BLaER1 (cell line): ENCODE data around the gene POLR2F.
"Not testable (repeated sequence)": the region's sequence is repeated elsewhere in the genome, so short reads cannot be mapped to it uniquely, and the experiment has no call there.

Source experiments
- H3K27ac ChIP-seq: shearing (Covaris generic); formaldehyde crosslinking; 2 replicates; pipeline ENCODE4 v1.8.1; 2022
- H3K27me3 ChIP-seq: shearing (Covaris generic); formaldehyde crosslinking; 2 replicates; pipeline ENCODE4 v1.8.1; 2022
- H3K36me3 ChIP-seq: shearing (Covaris generic); formaldehyde crosslinking; 2 replicates; pipeline ENCODE4 v1.8.1; 2022
- H3K4me1 ChIP-seq: shearing (Covaris generic); formaldehyde crosslinking; 2 replicates; pipeline ENCODE4 v1.8.1; 2022
- H3K4me2 ChIP-seq: shearing (Covaris generic); formaldehyde crosslinking; 2 replicates; pipeline ENCODE4 v1.8.1; 2022
- H3K4me3 ChIP-seq: shearing (Covaris generic); formaldehyde crosslinking; 2 replicates; pipeline ENCODE4 v1.8.1; 2022
- H3K9ac ChIP-seq: shearing (Covaris generic); formaldehyde crosslinking; 2 replicates; pipeline ENCODE4 v1.8.1; 2022
- H3K9me3 ChIP-seq: shearing (Covaris generic); formaldehyde crosslinking; 2 replicates; pipeline ENCODE4 v1.8.1; 2022
- H4K20me1 ChIP-seq: shearing (Covaris generic); formaldehyde crosslinking; 2 replicates; pipeline ENCODE4 v1.8.1; 2022
- Cebpa-rat ChIP-seq: shearing (Covaris generic); IDR thresholded peaks from 2 replicates; pipeline ENCODE4 v1.8.1; 2022

Gene POLR2F

GRCh38 chr22:37951305-37951704 is 2.2 kb upstream of the POLR2F start:
- no peak for TF ChIP-seq Cebpa-rat
- no peak overlapping the region for H3K9ac ChIP-seq
- no peak overlapping the region for H3K27ac ChIP-seq
- peaks cover 9% of the 10 kb centered on the region; the same call in 1 of the 2 replicates for H4K20me1 ChIP-seq
- no peak overlapping the region for H3K4me2 ChIP-seq
- H3K36me3 ChIP-seq, result peaks cover 8% of the 10 kb centered on the region
- peaks cover 24% of the 10 kb centered on the region for H3K27me3 ChIP-seq
- H3K4me3 ChIP-seq, result no peak overlapping the region
- H3K4me1 ChIP-seq, result peaks cover 30% of the 10 kb centered on the region
- no peaks in the 10 kb centered on the region for H3K9me3 ChIP-seq

GRCh38 chr22:37952629-37953028 is 870 bp upstream of the POLR2F start:
- peak overlapping the region; percentile 90 for H3K4me3 ChIP-seq
- H4K20me1 ChIP-seq, result peaks cover 19% of the 10 kb centered on the region
- peak overlapping the region; percentile 96 for H3K4me2 ChIP-seq
- peaks cover 24% of the 10 kb centered on the region for H3K27me3 ChIP-seq
- H3K9me3 ChIP-seq, H3K27ac ChIP-seq, H3K9ac ChIP-seq: not testable (repeated sequence)
- H3K4me1 ChIP-seq, result peaks cover 30% of the 10 kb centered on the region
- peaks cover 21% of the 10 kb centered on the region for H3K36me3 ChIP-seq

- Histone ChIP-seq H3K4me1 (peaks cover 30% of the 10 kb centered on the region), H3K4me3 (peak overlapping the region; percentile 90), H3K36me3 (peaks cover 26% of the 10 kb centered on the region), H3K9ac (peak overlapping the region; percentile 90), H3K4me2 (peak overlapping the region; percentile 96), H3K9me3 (no peaks in the 10 kb centered on the region), H3K27me3 (peaks cover 24% of the 10 kb centered on the region), H4K20me1 (peaks cover 22% of the 10 kb centered on the region), H3K27ac (no peak overlapping the region)
- no peak for TF ChIP-seq Cebpa-rat
Measured at GRCh38 chr22:37953062-37953436, 450 bp upstream of the POLR2F start.

- Histone ChIP-seq H3K9ac (peak overlapping the region; percentile 90), H4K20me1 (peaks cover 22% of the 10 kb centered on the region), H3K27ac (0 out of 2 replicates have a peak overlapping the region, but pooled peaks have one; percentile 9), H3K36me3 (peaks cover 42% of the 10 kb centered on the region), H3K9me3 (no peaks in the 10 kb centered on the region), H3K4me2 (peak overlapping the region; percentile 96), H3K27me3 (peaks cover 24% of the 10 kb centered on the region), H3K4me1 (peaks cover 27% of the 10 kb centered on the region), H3K4me3 (peak overlapping the region; percentile 90)
- no peak for TF ChIP-seq Cebpa-rat
Measured at GRCh38 chr22:37954686-37955085, 1.2 kb downstream of the POLR2F start.

GRCh38 chr22:37955825-37956397 is 2.4 kb downstream of the POLR2F start:
- H3K36me3 ChIP-seq, result peaks cover 54% of the 10 kb centered on the region
- not testable (repeated sequence) for H3K9me3 ChIP-seq, H3K9ac ChIP-seq, H3K4me3 ChIP-seq, H3K4me2 ChIP-seq, H3K27ac ChIP-seq
- H4K20me1 ChIP-seq, result peaks cover 22% of the 10 kb centered on the region
- H3K27me3 ChIP-seq, result peaks cover 24% of the 10 kb centered on the region
- peaks cover 21% of the 10 kb centered on the region for H3K4me1 ChIP-seq

- Histone ChIP-seq H3K27me3 (peaks cover 11% of the 10 kb centered on the region), H3K4me2 (no peak overlapping the region), H3K4me1 (peaks cover 21% of the 10 kb centered on the region), H3K4me3 (no peak overlapping the region), H3K9me3 (no peaks in the 10 kb centered on the region), H4K20me1 (peaks cover 22% of the 10 kb centered on the region), H3K9ac (no peak overlapping the region), H3K36me3 (peaks cover 67% of the 10 kb centered on the region), H3K27ac (no peak overlapping the region)
- TF ChIP-seq Cebpa-rat, result no peak
Measured at GRCh38 chr22:37957232-37957631, 3.7 kb downstream of the POLR2F start.

GRCh38 chr22:37959231-37959825 is 5.8 kb downstream of the POLR2F start:
- Histone ChIP-seq H3K4me3 (no peak overlapping the region), H3K9me3 (no peaks in the 10 kb centered on the region), H3K4me1 (peaks cover 10% of the 10 kb centered on the region), H4K20me1 (peaks cover 27% of the 10 kb centered on the region), H3K27me3 (no peaks in the 10 kb centered on the region), H3K27ac (no peak overlapping the region), H3K4me2 (no peak overlapping the region), H3K36me3 (peaks cover 88% of the 10 kb centered on the region), H3K9ac (no peak overlapping the region)
- no peak for TF ChIP-seq Cebpa-rat

GRCh38 chr22:37961062-37961461 is 7.6 kb downstream of the POLR2F start:
- peaks cover 35% of the 10 kb centered on the region for H4K20me1 ChIP-seq
- no peak overlapping the region for H3K4me3 ChIP-seq
- no peak overlapping the region for H3K9ac ChIP-seq
- H3K36me3 ChIP-seq, result peaks cover 95% of the 10 kb centered on the region
- H3K4me2 ChIP-seq, result no peak overlapping the region
- H3K27ac ChIP-seq, result no peak overlapping the region
- H3K9me3 ChIP-seq, result no peaks in the 10 kb centered on the region
- H3K4me1 ChIP-seq, result no peaks in the 10 kb centered on the region
- H3K27me3 ChIP-seq, result no peaks in the 10 kb centered on the region
- no peak for TF ChIP-seq Cebpa-rat

GRCh38 chr22:37965940-37966664 is 12.6 kb downstream of the POLR2F start:
- Histone ChIP-seq H3K9me3 (no peaks in the 10 kb centered on the region), H3K27me3 (no peaks in the 10 kb centered on the region), H3K4me3 (no peak overlapping the region), H3K9ac (no peak overlapping the region), H3K4me2 (no peak overlapping the region), H3K36me3 (peaks cover 84% of the 10 kb centered on the region), H3K4me1 (peaks cover 9% of the 10 kb centered on the region), H4K20me1 (peaks cover 24% of the 10 kb centered on the region), H3K27ac (no peak overlapping the region)
- no peak for TF ChIP-seq Cebpa-rat

- Histone ChIP-seq H3K4me3 (no peak overlapping the region), H3K27ac (no peak overlapping the region), H3K4me2 (no peak overlapping the region), H3K27me3 (no peaks in the 10 kb centered on the region), H3K9ac (no peak overlapping the region), H4K20me1 (peaks cover 24% of the 10 kb centered on the region), H3K36me3 (peaks cover 75% of the 10 kb centered on the region), H3K9me3 (no peaks in the 10 kb centered on the region), H3K4me1 (peaks cover 9% of the 10 kb centered on the region)
- TF ChIP-seq Cebpa-rat, result no peak
Measured at GRCh38 chr22:37967147-37967546, 13.6 kb downstream of the POLR2F start.
